ENCODE data around the gene CMTM5.
A peak's percentile ranks its signal among the peaks of the same experiment; 100 is the strongest.
"Not testable (repeated sequence)": the region's sequence is repeated elsewhere in the genome, so short reads cannot be mapped to it uniquely, and the experiment has no call there.

CMTM5 gene

DNA sequence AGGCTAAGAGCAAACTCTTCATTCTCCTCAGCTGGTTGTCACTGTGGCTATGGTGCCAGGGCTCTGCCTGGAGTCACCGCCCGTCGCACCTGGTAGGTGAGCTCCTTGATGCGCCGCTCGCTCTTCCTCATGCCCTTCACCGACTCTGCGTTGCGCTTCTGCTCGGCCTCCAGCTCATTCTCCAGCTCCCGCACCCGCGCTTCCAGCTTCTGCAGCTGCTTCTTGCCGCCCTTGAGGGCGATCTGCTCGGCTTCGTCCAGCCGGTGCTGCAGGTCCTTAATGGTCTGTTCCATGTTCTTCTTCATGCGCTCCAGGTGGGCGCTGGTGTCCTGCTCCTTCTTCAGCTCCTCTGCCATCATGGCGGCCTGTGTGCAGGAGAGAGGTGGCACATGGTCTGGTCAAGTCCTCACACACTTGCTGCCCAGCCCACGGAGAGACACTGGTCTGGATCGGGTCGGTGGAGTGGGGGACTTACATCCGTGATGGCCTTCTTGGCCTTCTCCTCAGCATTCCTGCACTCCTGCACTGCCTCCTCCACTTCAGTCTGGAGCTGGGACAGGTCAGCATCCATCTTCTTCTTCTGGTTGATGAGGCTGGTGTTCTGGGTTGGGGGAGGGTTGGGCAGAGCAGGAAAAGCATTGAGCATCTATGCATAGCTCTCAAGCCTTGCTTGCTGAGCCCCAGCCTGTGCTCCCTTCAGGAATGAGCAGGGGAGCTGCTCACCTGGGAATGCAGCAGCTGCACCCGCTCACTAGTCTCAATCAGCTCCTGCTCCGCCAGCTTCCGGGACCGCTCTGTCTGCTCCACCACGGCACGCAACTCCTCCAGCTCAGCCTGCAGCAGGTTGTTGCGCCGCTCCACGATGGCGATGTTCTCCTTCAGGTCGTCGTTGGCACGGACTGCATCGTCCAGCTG lies 38.3 kb downstream of the CMTM5 start:
- DNase-seq (ENCODE audit: low spot score), result no peak

DNA sequence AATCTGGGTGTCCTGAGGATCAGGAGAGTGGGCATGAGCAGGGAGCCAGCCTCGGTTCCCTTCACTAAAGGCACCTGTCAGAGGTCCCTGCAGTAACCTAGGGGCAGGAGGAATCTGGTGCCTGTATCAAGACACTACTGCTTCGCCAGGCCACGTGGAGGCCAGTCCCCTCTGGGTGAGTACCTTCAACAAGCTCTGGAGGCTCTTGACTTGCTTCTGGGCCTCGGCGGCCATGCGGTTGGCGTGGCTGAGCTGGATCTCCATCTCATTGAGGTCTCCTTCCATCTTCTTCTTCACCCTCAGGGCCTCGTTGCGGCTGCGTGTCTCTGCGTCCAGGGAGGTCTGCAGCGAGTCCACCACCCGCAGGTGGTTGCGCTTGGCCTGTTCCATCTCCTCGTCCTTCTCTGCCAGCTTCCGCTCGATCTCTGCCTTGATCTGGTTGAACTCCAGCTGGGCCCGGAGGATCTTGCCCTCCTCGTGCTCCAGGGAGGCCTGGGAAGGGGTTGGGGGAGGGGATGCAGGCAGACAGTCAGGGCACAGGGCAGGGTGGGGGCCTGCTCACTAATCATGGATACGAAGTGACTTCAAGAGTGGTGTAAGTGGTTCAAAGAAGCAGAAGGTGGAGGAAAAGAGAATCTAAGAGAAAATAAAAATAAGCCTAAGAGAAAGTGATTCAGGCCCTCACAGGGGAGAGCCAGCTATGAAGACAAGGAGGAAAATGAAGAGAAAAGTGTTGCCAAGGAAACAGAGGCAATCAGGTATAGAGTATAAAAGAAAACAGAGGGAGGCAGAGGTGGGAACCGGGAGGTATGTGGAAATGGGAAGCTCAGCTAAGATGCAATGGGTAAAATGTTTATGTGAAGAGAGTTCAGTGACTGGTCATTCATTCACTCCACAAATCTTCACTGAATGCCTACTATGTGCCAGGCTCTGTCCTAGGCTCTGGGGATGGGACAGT lies 39.3 kb downstream of the CMTM5 start:
- DNase-seq (ENCODE audit: low spot score), result no peak

DNA sequence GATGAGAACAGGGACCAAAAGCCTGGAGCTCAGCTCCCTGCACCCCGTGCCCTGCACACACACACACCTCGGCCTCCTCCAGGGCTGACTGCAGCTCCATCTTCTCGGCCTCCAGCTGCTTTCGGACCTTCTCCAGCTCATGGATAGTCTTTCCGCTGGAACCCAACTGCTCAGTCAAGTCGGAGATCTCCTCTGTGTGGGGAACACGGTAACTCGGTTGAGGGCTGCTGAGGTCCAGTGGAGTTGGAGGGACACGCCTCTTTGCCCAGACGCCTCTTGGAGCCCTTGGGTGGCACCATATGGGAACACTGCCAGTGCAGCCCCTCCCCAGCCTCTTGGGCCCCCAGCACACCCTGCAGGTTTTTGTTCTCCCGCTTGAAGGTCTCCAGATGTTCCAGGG lies 40.0 kb downstream of the CMTM5 start:
- no peak for DNase-seq (ENCODE audit: low spot score)

DNA sequence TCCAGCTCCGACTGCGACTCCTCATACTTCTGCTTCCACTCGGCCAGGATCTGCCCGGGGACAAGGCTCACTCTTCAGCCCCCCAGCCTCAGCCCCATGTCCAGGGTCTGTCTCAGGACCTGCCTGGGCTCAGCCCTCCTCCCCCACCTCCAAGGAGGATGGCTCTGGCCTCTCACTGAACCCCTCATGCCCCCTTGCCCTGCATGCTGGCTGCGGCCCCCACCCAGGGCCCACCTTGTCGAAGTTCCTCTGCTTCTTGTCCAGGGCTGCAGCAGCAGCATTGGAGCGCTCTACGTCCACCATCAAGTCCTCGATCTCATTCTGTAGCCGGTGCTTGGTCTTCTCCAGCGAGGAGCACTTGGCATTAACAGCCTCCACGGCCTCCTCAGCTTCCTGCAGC lies 40.4 kb downstream of the CMTM5 start:
- not testable (repeated sequence) for DNase-seq (ENCODE audit: low spot score)

DNA sequence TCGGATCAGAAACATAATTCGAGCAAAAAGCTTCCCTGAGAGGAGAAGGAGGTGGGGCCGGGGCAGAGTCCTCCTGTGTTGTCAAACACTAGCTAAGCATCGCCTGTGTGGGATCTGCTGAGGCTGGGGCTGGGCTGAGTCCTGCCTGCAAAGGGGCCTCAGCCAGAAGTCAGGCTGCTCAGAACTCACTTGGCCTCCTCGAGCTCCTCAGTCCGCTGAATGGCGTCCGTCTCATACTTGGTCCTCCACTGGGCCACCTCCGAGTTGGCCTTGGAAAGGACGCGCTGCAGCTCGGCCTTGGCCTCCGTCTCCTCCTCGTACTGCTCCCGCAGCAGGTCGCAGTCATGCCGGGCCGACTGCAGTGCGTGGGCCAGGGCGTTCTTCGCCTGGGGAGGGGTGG lies 41.2 kb downstream of the CMTM5 start:
- no peak for DNase-seq (ENCODE audit: low spot score)

DNA sequence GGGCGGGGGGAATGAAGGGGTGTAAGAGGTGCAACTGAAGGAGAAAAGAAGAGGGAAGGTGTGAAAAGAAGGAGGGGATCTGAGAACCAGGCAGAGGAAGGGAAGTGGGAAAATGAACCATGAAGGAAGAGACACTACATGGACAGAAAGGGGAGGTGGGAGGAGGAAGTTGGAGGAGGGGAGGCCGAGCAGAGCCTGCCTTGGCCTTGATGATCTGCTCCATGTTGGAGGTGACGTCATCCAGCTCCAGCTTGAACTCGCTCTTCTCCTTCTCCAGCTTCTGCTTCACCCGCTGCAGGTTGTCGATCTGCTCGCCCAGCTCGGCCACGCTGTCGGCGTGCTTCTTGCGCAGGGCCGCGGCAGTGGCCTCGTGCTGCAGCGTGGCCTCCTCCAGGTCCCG lies 42.8 kb downstream of the CMTM5 start:
- DNase-seq (ENCODE audit: low spot score), result not testable (repeated sequence)

DNA sequence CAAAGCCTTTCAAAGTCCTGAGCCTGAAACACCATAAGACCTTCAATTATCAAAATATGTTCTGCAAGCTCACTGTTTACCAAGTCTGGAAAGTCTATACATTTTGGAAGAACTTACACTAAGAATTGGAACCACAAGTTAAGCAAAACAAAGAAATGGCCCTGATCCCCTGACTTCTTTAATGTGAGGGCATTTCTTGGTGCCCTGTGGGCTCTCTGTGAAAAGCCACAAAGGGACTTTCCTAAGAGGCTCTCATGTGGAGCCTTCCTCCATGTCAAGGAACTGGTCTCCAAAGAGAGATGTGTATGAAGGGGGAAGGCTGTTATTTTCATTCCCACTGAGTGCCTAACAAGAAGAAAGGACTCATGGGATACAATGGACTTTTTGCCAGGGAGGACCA lies 44.7 kb downstream of the CMTM5 start:
- no peak for DNase-seq (ENCODE audit: low spot score)

DNA sequence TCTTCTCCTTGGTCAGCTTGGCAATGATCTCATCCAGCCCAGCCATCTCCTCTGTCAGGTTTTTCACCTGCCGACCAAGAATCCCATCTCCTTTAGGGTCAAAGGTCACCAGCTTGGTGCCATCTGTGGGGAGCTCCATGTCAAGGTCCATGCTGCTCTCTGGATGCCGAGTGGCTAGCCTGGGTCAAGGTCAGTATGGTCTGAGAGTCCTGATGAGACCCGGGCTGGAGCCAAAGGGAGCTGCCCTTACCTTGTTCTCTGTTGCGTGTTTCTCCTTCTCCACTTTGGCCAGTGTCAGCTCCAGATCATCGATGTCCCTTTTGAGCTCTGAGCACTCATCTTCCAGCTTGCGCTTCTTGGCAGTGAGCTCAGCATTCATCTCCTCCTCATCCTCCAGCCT lies 46.8 kb downstream of the CMTM5 start:
- no peak for DNase-seq (ENCODE audit: low spot score)

DNA sequence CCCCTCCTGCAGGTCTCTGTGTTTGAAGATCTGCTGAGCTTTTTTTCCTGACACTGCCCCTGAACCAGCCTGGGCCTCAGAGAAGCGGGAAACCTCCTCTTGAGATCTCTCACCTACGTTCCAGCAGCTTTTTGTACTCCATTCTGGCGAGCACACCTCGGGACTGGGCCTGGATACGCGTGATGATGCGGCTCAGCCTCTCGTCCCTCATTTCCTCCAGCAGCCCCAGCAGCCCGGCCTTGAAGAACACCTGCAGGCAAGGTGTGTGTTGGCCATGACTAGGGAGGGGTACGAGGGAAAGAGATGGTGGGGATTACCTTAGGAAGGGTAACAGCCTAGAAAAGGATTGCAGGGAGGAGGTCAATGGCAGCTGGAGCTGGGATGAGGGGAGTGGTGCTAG lies 48.3 kb downstream of the CMTM5 start:
- DNase-seq (ENCODE audit: low spot score), result no peak

DNA sequence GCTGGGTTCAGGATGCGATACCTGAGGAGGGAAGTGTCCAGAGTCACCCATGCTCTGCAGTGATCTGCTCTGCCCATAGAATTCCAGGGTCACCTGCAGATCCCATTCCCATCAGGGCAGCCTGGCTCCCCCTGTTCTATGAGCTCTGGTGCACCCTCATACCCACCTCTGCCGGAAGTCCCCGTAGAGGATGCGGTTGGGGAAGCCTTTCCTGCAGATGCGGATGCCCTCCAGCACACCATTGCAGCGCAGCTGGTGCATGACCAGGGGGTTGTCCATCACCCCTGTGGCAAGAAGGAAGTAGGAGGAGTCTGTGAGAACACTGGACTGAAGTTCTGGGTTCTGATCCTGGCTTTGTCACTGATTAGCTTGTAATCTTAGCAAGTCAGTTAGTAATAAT lies 49.0 kb downstream of the CMTM5 start:
- DNase-seq (ENCODE audit: low spot score), result not testable (repeated sequence)

DNA sequence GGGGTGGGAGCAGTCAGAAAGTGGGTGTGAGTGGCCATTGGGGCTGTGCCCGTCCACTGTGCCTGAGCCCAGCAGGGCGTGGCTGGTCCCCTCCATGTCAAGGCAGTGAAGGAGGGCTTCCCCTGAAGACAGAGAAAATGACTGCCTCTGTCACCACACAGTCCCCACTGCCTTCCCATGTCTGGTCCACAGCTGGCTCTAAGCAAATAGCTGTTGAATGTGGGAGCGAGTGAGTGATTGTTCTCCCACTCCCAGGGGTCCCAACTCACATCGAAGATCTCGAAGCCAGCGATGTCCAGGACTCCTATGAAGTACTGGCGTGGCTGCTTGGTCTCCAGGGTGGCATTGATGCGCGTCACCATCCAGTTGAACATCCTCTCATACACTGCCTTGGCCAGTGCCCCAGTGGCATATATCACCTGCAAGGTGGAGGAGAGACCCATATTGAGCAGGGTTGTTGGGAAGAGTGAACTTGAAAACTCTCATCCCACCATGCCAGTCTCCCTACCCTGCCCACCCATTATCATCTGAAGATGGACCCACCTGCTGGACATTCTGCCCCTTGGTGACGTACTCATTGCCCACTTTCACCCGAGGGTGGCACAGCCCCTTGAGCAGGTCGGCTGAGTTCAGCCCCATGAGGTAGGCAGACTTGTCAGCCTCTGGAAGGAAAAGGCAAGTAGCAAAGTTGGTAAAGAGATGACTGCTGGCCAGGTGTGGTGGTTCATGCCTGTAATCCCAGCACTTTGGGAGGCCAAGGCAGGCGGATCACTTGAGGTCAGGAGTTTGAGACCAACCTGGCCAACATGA lies 52.0 kb downstream of the CMTM5 start:
- peak; percentile 40 for DNase-seq (ENCODE audit: low spot score)
